ENCODE data around the gene IGF2BP3. TPM values are rescaled to one million over a fixed set of nuclear protein-coding genes. Genes with fewer than 3 reads are reported as not detected.
A peak's percentile ranks its signal among the peaks of the same experiment; 100 is the strongest.

Gene IGF2BP3
- total and polyA plus RNA-seq, 10 of the 15 experiments (the other 5 are each of a cell fraction or from before 2014, with no cell fraction given), result 4.6 to 61.2 (median 36.9) TPM

DNA sequence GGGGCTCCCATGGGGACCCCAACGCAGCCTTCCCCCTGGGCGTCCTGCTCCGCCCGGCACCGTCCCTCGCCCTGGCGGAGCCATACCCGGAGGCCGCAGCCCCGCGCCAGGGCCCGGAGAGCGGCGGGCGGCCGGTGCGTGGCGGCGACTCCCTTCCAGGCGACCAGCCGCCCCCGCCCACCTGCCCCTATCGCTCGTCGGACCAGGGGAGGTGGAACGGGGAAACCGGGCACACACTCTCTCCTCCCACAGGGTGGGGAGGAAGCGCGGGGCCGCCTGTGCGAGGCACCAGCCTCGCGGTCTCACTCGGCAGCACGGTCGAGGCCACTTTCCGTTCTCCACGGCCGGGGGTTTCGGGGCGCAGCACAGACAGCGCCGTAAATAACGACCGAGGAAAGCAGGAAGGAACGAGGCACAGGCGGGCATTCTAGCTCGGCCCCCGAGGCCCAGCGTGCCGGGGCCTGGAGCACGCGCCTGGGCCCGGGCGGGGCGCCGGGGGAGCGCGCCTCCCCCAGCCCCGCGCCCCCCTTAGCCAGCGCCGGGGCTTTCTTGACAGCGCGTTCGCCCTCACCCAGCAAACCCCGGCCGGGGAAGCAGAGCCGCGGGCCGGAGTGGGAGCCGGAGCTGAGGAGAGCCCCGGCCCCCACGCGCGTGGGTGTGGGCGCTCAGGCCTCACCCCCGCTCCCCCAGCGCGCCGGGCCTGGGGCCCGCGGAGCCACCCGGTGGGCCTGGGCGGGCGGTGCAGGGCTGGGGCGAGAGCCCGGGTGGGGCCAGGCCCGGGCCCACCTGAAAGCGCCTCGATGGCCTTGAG lies 936 bp downstream of the IGF2BP3 start (continued):
- TF ChIP-seq MXI1 (IDR thresholded peaks at IDR 0.05; ENCODE audit: low read depth, low read length) (peak; percentile 45; the same call in 1 of the 2 replicates), TBL1XR1 (IDR thresholded peaks at IDR 0.05; ENCODE audit: low read depth, low read length) (no peak; the same call in 1 of the 2 replicates), NR2F1 (conservative IDR thresholded peaks at IDR 0.05) (peak; percentile 16; the same call in 1 of the 2 replicates), KLF5 (IDR thresholded peaks at IDR 0.05; ENCODE audit: partially characterized antibody) (peak; percentile 22), TAF1 (IDR thresholded peaks at IDR 0.05; ENCODE audit: borderline replicate concordance, low read depth, low read length) (peak; percentile 28; the same call in 1 of the 2 replicates), SUZ12 (IDR thresholded peaks at IDR 0.05; ENCODE audit: unreplicated experiment) (no peak), RB1 (IDR thresholded peaks at IDR 0.05; ENCODE audit: borderline replicate concordance) (0 out of 2 replicates have a peak, but pooled peaks have one; percentile 15), NR2C2 (IDR thresholded peaks at IDR 0.05; ENCODE audit: borderline replicate concordance, control insufficient read depth, insufficient read length, low read depth) (no peak), BRCA1 (IDR thresholded peaks at IDR 0.05; ENCODE audit: low read depth, low read length) (no peak), ZNF274 (IDR thresholded peaks at IDR 0.05; ENCODE audit: insufficient read depth, insufficient read length) (no peak), ZNF384 (IDR thresholded peaks at IDR 0.05; ENCODE audit: borderline replicate concordance, low read depth, low read length) (no peak), SIN3A (IDR thresholded peaks at IDR 0.05; ENCODE audit: low read depth, low read length) (no peak), RELB (IDR thresholded peaks at IDR 0.05; ENCODE audit: low read depth) (no peak), LARP7 (IDR thresholded peaks at IDR 0.05) (peak; percentile 71)
- TF ChIP-seq, protein P1, sequence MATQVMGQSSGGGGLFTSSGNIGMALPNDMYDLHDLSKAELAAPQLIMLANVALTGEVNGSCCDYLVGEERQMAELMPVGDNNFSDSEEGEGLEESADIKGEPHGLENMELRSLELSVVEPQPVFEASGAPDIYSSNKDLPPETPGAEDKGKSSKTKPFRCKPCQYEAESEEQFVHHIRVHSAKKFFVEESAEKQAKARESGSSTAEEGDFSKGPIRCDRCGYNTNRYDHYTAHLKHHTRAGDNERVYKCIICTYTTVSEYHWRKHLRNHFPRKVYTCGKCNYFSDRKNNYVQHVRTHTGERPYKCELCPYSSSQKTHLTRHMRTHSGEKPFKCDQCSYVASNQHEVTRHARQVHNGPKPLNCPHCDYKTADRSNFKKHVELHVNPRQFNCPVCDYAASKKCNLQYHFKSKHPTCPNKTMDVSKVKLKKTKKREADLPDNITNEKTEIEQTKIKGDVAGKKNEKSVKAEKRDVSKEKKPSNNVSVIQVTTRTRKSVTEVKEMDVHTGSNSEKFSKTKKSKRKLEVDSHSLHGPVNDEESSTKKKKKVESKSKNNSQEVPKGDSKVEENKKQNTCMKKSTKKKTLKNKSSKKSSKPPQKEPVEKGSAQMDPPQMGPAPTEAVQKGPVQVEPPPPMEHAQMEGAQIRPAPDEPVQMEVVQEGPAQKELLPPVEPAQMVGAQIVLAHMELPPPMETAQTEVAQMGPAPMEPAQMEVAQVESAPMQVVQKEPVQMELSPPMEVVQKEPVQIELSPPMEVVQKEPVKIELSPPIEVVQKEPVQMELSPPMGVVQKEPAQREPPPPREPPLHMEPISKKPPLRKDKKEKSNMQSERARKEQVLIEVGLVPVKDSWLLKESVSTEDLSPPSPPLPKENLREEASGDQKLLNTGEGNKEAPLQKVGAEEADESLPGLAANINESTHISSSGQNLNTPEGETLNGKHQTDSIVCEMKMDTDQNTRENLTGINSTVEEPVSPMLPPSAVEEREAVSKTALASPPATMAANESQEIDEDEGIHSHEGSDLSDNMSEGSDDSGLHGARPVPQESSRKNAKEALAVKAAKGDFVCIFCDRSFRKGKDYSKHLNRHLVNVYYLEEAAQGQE (IDR thresholded peaks at IDR 0.05; ENCODE audit: low read depth, low read length), result no peak
- TF ChIP-seq, protein P2, sequence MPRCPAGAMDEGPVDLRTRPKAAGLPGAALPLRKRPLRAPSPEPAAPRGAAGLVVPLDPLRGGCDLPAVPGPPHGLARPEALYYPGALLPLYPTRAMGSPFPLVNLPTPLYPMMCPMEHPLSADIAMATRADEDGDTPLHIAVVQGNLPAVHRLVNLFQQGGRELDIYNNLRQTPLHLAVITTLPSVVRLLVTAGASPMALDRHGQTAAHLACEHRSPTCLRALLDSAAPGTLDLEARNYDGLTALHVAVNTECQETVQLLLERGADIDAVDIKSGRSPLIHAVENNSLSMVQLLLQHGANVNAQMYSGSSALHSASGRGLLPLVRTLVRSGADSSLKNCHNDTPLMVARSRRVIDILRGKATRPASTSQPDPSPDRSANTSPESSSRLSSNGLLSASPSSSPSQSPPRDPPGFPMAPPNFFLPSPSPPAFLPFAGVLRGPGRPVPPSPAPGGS (IDR thresholded peaks at IDR 0.05; ENCODE audit: borderline replicate concordance, insufficient read depth, low read depth, low read length, poor library complexity, severe bottlenecking), result no peak
- TF ChIP-seq, protein P3, sequence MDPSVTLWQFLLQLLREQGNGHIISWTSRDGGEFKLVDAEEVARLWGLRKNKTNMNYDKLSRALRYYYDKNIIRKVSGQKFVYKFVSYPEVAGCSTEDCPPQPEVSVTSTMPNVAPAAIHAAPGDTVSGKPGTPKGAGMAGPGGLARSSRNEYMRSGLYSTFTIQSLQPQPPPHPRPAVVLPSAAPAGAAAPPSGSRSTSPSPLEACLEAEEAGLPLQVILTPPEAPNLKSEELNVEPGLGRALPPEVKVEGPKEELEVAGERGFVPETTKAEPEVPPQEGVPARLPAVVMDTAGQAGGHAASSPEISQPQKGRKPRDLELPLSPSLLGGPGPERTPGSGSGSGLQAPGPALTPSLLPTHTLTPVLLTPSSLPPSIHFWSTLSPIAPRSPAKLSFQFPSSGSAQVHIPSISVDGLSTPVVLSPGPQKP (IDR thresholded peaks at IDR 0.05; ENCODE audit: low read depth, low read length), result no peak
- TF ChIP-seq, protein P4, sequence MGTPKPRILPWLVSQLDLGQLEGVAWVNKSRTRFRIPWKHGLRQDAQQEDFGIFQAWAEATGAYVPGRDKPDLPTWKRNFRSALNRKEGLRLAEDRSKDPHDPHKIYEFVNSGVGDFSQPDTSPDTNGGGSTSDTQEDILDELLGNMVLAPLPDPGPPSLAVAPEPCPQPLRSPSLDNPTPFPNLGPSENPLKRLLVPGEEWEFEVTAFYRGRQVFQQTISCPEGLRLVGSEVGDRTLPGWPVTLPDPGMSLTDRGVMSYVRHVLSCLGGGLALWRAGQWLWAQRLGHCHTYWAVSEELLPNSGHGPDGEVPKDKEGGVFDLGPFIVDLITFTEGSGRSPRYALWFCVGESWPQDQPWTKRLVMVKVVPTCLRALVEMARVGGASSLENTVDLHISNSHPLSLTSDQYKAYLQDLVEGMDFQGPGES (IDR thresholded peaks at IDR 0.05), result no peak

Data from GM12878 (cell line).